ENCODE measurements around the gene TAC3. TPM values are rescaled to one million over a fixed set of nuclear protein-coding genes. Genes with fewer than 3 reads are reported as not detected.

Gene TAC3
- total and polyA plus RNA-seq, 2 donors (not counting 3 experiments of a cell fraction or from before 2014, with no cell fraction given): not detected

DNA sequence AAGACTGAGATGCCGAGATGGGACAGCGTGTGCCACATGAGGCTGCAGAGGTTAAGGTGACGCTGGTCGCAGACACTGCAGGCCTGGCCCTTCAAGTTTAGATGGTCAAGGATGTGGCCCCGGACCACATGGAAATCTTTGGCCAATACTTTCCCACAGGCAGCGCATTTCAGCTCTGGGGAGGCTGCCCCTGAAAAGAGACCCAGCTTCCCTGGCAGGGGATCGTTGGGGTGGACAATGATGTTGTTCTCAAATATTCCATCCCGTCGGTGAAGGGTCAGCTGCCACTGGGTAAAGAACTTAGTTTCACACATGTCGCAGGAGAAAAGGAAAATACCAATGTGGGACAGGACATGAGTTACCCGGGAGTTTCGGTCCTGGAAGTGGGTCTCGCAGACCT, 12.9 kb downstream of the TAC3 start:
- intact Hi-C loops (cut with micrococcal nuclease) (loop anchor here (5.0 kb wide), 1 partner anchor 56 kb away; no protein-coding TSS in a partner anchor), dilution Hi-C loops (cut with MboI; ENCODE audit: extremely low pct_ligation_motif_present, low sequenced_read_pairs) (no loop called here)
- Histone ChIP-seq H3K9ac (replicated peaks; ENCODE audit: extremely low read depth, insufficient read depth, low read length) (no peak overlapping the region), H3K79me2 (ENCODE audit: control insufficient read depth, insufficient read depth, low read length) (peaks cover 19% of the 10 kb centered on the region), H3K9me3 (replicated peaks; ENCODE audit: control insufficient read depth, insufficient read depth, low read length) (no peaks in the 10 kb centered on the region), H3K4me2 (ENCODE audit: insufficient read depth, low read length) (no peak overlapping the region), H3K4me1 (ENCODE audit: control insufficient read depth, extremely low read depth, insufficient read depth, low read length) (peaks cover 8% of the 10 kb centered on the region), H3K4me3 (replicated peaks in 1 of 3; ENCODE audit: insufficient read depth in 1 of 3, low read depth in 1 of 3, low read length in 3 of 3) (no peak overlapping the region), H2AFZ (ENCODE audit: low read depth, low read length) (no peak overlapping the region), H3K9me1 (replicated peaks; ENCODE audit: control insufficient read depth, extremely low read depth, insufficient read depth, low read length) (no peaks in the 10 kb centered on the region), H4K20me1 (replicated peaks; ENCODE audit: control insufficient read depth, extremely low read depth, insufficient read depth, low read length) (no peaks in the 10 kb centered on the region), H3K27ac (ENCODE audit: insufficient read depth, low read depth, low read length) (no peak overlapping the region), H3K36me3 (ENCODE audit: control insufficient read depth in 2 of 2, extremely low read depth in 1 of 2, insufficient read depth in 2 of 2, low read length in 2 of 2) (peaks cover 0 to 30% of the 10 kb centered on the region in 2 experiments), H3K27me3 (ENCODE audit: control insufficient read depth in 2 of 2, insufficient read depth in 2 of 2, low read length in 2 of 2) (no peaks in the 10 kb centered on the region)
- BruUV-seq (replicated peaks): no TSS peak
- POLR2A ChIA-PET: no interaction called here
- DNase-seq (ENCODE audit: low read depth, low spot score) (no peak), FAIRE-seq (no peak)
- CTCF ChIA-PET: interaction anchor here (0.8 to 3.5 kb wide), 7 partner anchors 12 to 367 kb away, joined by 3 to 50 read pairs (median 3); partner anchors contain the start of genes HSD17B6 and NACA
- TF ChIP-seq EZH2 (IDR thresholded peaks at IDR 0.05; ENCODE audit: borderline replicate concordance, low read depth, low read length, severe bottlenecking) (no peak), CTCF (IDR thresholded peaks at IDR 0.05; ENCODE audit: extremely low read depth in 1 of 2, insufficient read depth in 1 of 2, low read depth in 1 of 2, low read length in 2 of 2) (no peak), MYC (IDR thresholded peaks at IDR 0.05; ENCODE audit: low read depth, low read length) (no peak), GATA2 (IDR thresholded peaks at IDR 0.05; ENCODE audit: insufficient read depth, insufficient read length, low read depth, low read length) (no peak)

DNA sequence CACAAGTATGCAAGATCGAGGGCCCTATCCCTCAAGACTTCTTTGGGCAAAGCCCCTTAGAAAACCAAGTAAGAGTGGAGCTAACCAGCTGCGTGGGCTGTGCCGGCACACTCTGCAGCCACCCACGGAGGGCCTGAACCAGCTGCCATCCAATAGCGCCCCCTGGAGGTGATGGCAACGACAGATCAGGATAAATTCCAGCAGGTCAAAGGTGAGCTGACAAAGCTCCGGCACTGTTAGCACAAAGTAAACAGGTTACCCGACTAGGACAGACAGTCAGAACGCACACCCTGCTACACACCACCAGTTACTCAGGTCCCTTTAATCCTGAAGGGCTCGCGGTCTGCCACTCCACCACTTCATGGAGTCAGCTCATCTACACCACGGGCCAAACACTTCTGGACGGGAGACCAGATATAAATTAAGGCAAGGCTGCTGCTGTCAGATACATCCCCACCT, 14.9 kb downstream of the TAC3 start:
- Histone ChIP-seq H3K27me3 (ENCODE audit: control insufficient read depth in 2 of 2, insufficient read depth in 2 of 2, low read length in 2 of 2) (no peaks in the 10 kb centered on the region), H3K36me3 (ENCODE audit: control insufficient read depth in 2 of 2, extremely low read depth in 1 of 2, insufficient read depth in 2 of 2, low read length in 2 of 2) (peaks cover 0 to 30% of the 10 kb centered on the region in 2 experiments), H3K9ac (replicated peaks; ENCODE audit: extremely low read depth, insufficient read depth, low read length) (no peak overlapping the region), H4K20me1 (replicated peaks; ENCODE audit: control insufficient read depth, extremely low read depth, insufficient read depth, low read length) (no peaks in the 10 kb centered on the region), H3K4me1 (ENCODE audit: control insufficient read depth, extremely low read depth, insufficient read depth, low read length) (peaks cover 5% of the 10 kb centered on the region), H2AFZ (ENCODE audit: low read depth, low read length) (no peak overlapping the region), H3K79me2 (ENCODE audit: control insufficient read depth, insufficient read depth, low read length) (peaks cover 19% of the 10 kb centered on the region), H3K9me3 (replicated peaks; ENCODE audit: control insufficient read depth, insufficient read depth, low read length) (no peaks in the 10 kb centered on the region), H3K27ac (ENCODE audit: insufficient read depth, low read depth, low read length) (no peak overlapping the region), H3K4me3 (replicated peaks in 1 of 3; ENCODE audit: insufficient read depth in 1 of 3, low read depth in 1 of 3, low read length in 3 of 3) (no peak overlapping the region), H3K9me1 (replicated peaks; ENCODE audit: control insufficient read depth, extremely low read depth, insufficient read depth, low read length) (no peaks in the 10 kb centered on the region), H3K4me2 (ENCODE audit: insufficient read depth, low read length) (no peak overlapping the region)
- dilution Hi-C loops (cut with MboI; ENCODE audit: extremely low pct_ligation_motif_present, low sequenced_read_pairs): no loop called here
- no peak for TF ChIP-seq JUN (IDR thresholded peaks at IDR 0.05; ENCODE audit: borderline replicate concordance, insufficient read depth, insufficient read length, low read depth)
- TF ChIP-seq CTCF (IDR thresholded peaks at IDR 0.05; ENCODE audit: extremely low read depth in 1 of 2, insufficient read depth in 1 of 2, low read depth in 1 of 2, low read length in 2 of 2): peak; percentile 81
- TF ChIP-seq FOS (IDR thresholded peaks at IDR 0.05; ENCODE audit: borderline replicate concordance, insufficient read depth, low read length): no peak
- peak; percentile 17 for TF ChIP-seq POLR2AphosphoS5 (IDR thresholded peaks at IDR 0.05; ENCODE audit: insufficient read depth, low read depth, low read length)
- POLR2A ChIA-PET: interaction anchor here (0.8 kb wide), 1 partner anchor 276 kb away, joined by 3 read pairs; the partner anchor contains the start of gene NACA
- CTCF ChIA-PET: interaction anchor here (0.6 to 3.5 kb wide), 44 partner anchors 10 to 372 kb away, joined by 3 to 50 read pairs (median 4); partner anchors contain the start of genes HSD17B6, NACA and TAC3
- BruUV-seq (replicated peaks): no TSS peak
- DNase-seq (ENCODE audit: low read depth, low spot score) (peak; percentile 76), FAIRE-seq (peak; percentile 81)
- intact Hi-C loops (cut with micrococcal nuclease): loop anchor here (1.0 to 5.0 kb wide), 4 partner anchors 14 to 244 kb away; no protein-coding TSS in a partner anchor

All from endothelial cell of umbilical vein (primary cell).